H9 (cell line): Measurements from ENCODE around the gene CHST15. TPM values are rescaled to one million over a fixed set of nuclear protein-coding genes. Genes with fewer than 3 reads are reported as not detected.

ENCODE experiments used
- DNase-seq: peaks from one replicate; pipeline ENCODE4 v3.0.0-alpha.2; 2017
- H2AFZ ChIP-seq: one replicate; pipeline ENCODE4 v1.6.1; 2013; ENCODE audit warnings: mild to moderate bottlenecking, low read length, control low read depth, moderate library complexity
- H2AK5ac ChIP-seq: 2 replicates; pipeline ENCODE4 v1.6.1; 2013; ENCODE audit warnings: low read length, control low read depth, mixed read lengths; ENCODE audit not compliant: insufficient read length
- H2BK120ac ChIP-seq: one replicate; pipeline ENCODE4 v1.6.1; 2013; ENCODE audit warnings: low read depth, mild to moderate bottlenecking, low read length, control low read depth, inconsistent platforms; ENCODE audit not compliant: poor library complexity, severe bottlenecking
- H2BK12ac ChIP-seq: 2 replicates; pipeline ENCODE4 v1.6.1; 2013; ENCODE audit warnings: low read length, control low read depth, mixed read lengths, low read depth; ENCODE audit not compliant: insufficient read length
- H2BK15ac ChIP-seq: 2 replicates; pipeline ENCODE4 v1.6.1; 2013; ENCODE audit warnings: low read depth, low read length, control low read depth
- H2BK20ac ChIP-seq: one replicate; pipeline ENCODE4 v1.6.1; 2013; ENCODE audit warnings: low read depth, mild to moderate bottlenecking, low read length, control low read depth, inconsistent platforms; ENCODE audit not compliant: poor library complexity, severe bottlenecking
- H2BK5ac ChIP-seq: 2 replicates; pipeline ENCODE4 v1.6.1; 2013; ENCODE audit warnings: low read length, control low read depth, mixed read lengths; ENCODE audit not compliant: insufficient read length
- H3K14ac ChIP-seq: 2 replicates; pipeline ENCODE4 v1.6.1; 2013; ENCODE audit warnings: low read length, control low read depth; ENCODE audit not compliant: insufficient read depth
- H3K18ac ChIP-seq: 2 replicates; pipeline ENCODE4 v1.6.1; 2013; ENCODE audit warnings: low read depth, mild to moderate bottlenecking, mixed read lengths, low read length, control low read depth; ENCODE audit not compliant: insufficient read length
- H3K23ac ChIP-seq: 2 replicates; pipeline ENCODE4 v1.6.1; 2013; ENCODE audit warnings: low read length, control low read depth, mixed read lengths, low read depth; ENCODE audit not compliant: insufficient read length
- H3K23me2 ChIP-seq: 2 replicates; pipeline ENCODE4 v1.6.1; 2013; ENCODE audit warnings: low read depth, mild to moderate bottlenecking, mixed read lengths, low read length, control low read depth; ENCODE audit not compliant: insufficient read length, poor library complexity, severe bottlenecking
- H3K27ac ChIP-seq: 2 replicates; pipeline ENCODE4 v1.5.1; 2013; ENCODE audit warnings: low read length, control low read depth, mixed read lengths, low read depth; ENCODE audit not compliant: insufficient read length
- H3K27me3 ChIP-seq: 2 replicates; pipeline ENCODE4 v1.6.1; 2013; ENCODE audit warnings: low read length, control low read depth, inconsistent platforms; ENCODE audit not compliant: insufficient read depth
- H3K4ac ChIP-seq: 2 replicates; pipeline ENCODE4 v1.6.1; 2013; ENCODE audit warnings: low read depth, mild to moderate bottlenecking, control low read depth, inconsistent platforms, low read length, moderate library complexity
- H3K4me1 ChIP-seq: 2 replicates; pipeline ENCODE4 v1.6.1; 2013; ENCODE audit warnings: low read length, control low read depth, inconsistent platforms; ENCODE audit not compliant: insufficient read depth
- H3K4me2 ChIP-seq: 2 replicates; pipeline ENCODE4 v1.6.1; 2013; ENCODE audit warnings: low read length, control low read depth, mixed read lengths; ENCODE audit not compliant: insufficient read length, insufficient read depth
- H3K56ac ChIP-seq: 2 replicates; pipeline ENCODE4 v1.6.1; 2013; ENCODE audit warnings: low read depth, mild to moderate bottlenecking, mixed read lengths, low read length, control low read depth; ENCODE audit not compliant: insufficient read length
- H3K79me1 ChIP-seq: 2 replicates; pipeline ENCODE4 v1.6.1; 2013; ENCODE audit warnings: low read depth, mild to moderate bottlenecking, moderate library complexity, low read length, control low read depth, inconsistent platforms; ENCODE audit not compliant: insufficient read depth, poor library complexity, severe bottlenecking
- H3K79me2 ChIP-seq: 2 replicates; pipeline ENCODE4 v1.6.1; 2013; ENCODE audit warnings: low read length, control low read depth, inconsistent platforms; ENCODE audit not compliant: insufficient read depth
- H3K9ac ChIP-seq: 2 replicates; pipeline ENCODE4 v1.6.1; 2013; ENCODE audit warnings: low read length, control low read depth, mixed read lengths; ENCODE audit not compliant: insufficient read length; ENCODE audit errors: extremely low read depth
- H3K9me3 ChIP-seq: one replicate; pipeline ENCODE4 v1.6.1; 2013; ENCODE audit warnings: low read depth, low read length, inconsistent platforms; ENCODE audit not compliant: control insufficient read depth
- H3T11ph ChIP-seq: one replicate; pipeline ENCODE4 v1.6.1; 2013; ENCODE audit warnings: mild to moderate bottlenecking, low read length, control low read depth, inconsistent platforms
- H4K20me1 ChIP-seq: one replicate; pipeline ENCODE4 v1.6.1; 2013; ENCODE audit not compliant: control insufficient read depth, insufficient read length, insufficient read depth
- H4K5ac ChIP-seq: 2 replicates; pipeline ENCODE4 v1.6.1; 2013; ENCODE audit warnings: low read depth, mild to moderate bottlenecking, mixed read lengths, low read length, control low read depth; ENCODE audit not compliant: insufficient read length
- H4K8ac ChIP-seq: replicated peaks from 2 replicates; pipeline ENCODE4 v1.6.1; 2013; ENCODE audit warnings: low read length, control low read depth, mixed read lengths, low read depth; ENCODE audit not compliant: insufficient read length
- H4K91ac ChIP-seq: 2 replicates; pipeline ENCODE4 v1.6.1; 2013; ENCODE audit warnings: low read depth, mild to moderate bottlenecking, moderate library complexity, mixed read lengths, low read length, control low read depth; ENCODE audit not compliant: insufficient read length
- H3K27ac Mint-ChIP-seq, 3 experiments: 2 replicates in 2 of 3; 3 replicates in 1 of 3; pipeline ENCODE4 v1.8.0; 2020 to 2021; ENCODE audit warnings: mixed read lengths in 3 of 3, mild to moderate bottlenecking in 1 of 3, moderate library complexity in 1 of 3
- H3K27me3 Mint-ChIP-seq: 2 replicates; pipeline ENCODE4 v1.8.0; 2021; ENCODE audit warnings: low read depth, mild to moderate bottlenecking, moderate library complexity, mixed read lengths
- H3K36me3 Mint-ChIP-seq, 3 experiments: 2 replicates in 2 of 3; 3 replicates in 1 of 3; pipeline ENCODE4 v1.8.0; 2020 to 2021; ENCODE audit warnings: low read depth in 3 of 3, mixed read lengths in 3 of 3; ENCODE audit not compliant: insufficient read depth in 1 of 3
- H3K4me1 Mint-ChIP-seq, 2 experiments: 2 replicates each; pipeline ENCODE4 v1.8.0; 2020; ENCODE audit warnings: mixed read lengths in 2 of 2
- H3K4me3 Mint-ChIP-seq, 2 experiments: 2 replicates in 1 of 2; 3 replicates in 1 of 2; pipeline ENCODE4 v1.8.0; 2020 to 2021; ENCODE audit warnings: mild to moderate bottlenecking in 2 of 2, mixed read lengths in 2 of 2, moderate library complexity in 1 of 2
- H3K9me3 Mint-ChIP-seq, 2 experiments: 2 replicates in 1 of 2; 3 replicates in 1 of 2; pipeline ENCODE4 v1.8.0; 2020; ENCODE audit warnings: mild to moderate bottlenecking in 2 of 2, mixed read lengths in 2 of 2, moderate library complexity in 1 of 2
- CTCF ChIP-seq: fragments of 200-600 bp; sonication (generic); conservative IDR thresholded peaks from 3 replicates; pipeline ENCODE4 v1.8.0; 2021; ENCODE audit warnings: antibody characterized with exemption, mild to moderate bottlenecking
- WGBS: extraction: QIAGEN DNeasy Blood & Tissue Kit; methylation state at CpG from one replicate; pipeline ENCODE4 v1.1.7; 2013; ENCODE audit warnings: missing lambda C conversion rate, low lambda C conversion rate, mixed read lengths; ENCODE audit not compliant: insufficient read length; ENCODE audit errors: extremely low coverage; 5-methylcytosine and 5-hydroxymethylcytosine counted together
- total RNA-seq: library from RNA; stranded (reverse); gene quantifications from 2 replicates; pipeline ENCODE4 v1.2.1, GENCODE V29; 2021

The CHST15 gene
- total RNA-seq, 1 experiment from 2014 or later, result 8.7 TPM

GRCh38 chr10:124056337-124056980, 36.9 kb downstream of the CHST15 start:
- Histone ChIP-seq H3K79me1 (no peaks in the 10 kb centered on the region), H4K20me1 (no peaks in the 10 kb centered on the region), H3K14ac (peak overlapping the region; percentile 10; the same call in 1 of the 2 replicates), H3K27ac (no peak overlapping the region), H2BK12ac (no peak overlapping the region), H3K4me2 (no peak overlapping the region), H3K23ac (no peak overlapping the region), H3K79me2 (no peaks in the 10 kb centered on the region), H2BK20ac (no peak overlapping the region), H4K5ac (no peak overlapping the region), H3T11ph (no peak overlapping the region), H4K91ac (no peak overlapping the region), H4K8ac (no peak overlapping the region), H2AK5ac (no peak overlapping the region), H2BK120ac (no peak overlapping the region), H3K23me2 (no peaks in the 10 kb centered on the region), H2BK15ac (no peak overlapping the region; the same call in 1 of the 2 replicates), H3K9ac (no peak overlapping the region), H3K4me1 (peaks cover 4% of the 10 kb centered on the region; the same call in 1 of the 2 replicates), H2BK5ac (no peak overlapping the region), H3K56ac (no peak overlapping the region), H3K27me3 (no peaks in the 10 kb centered on the region), H3K9me3 (no peaks in the 10 kb centered on the region), H3K18ac (no peak overlapping the region), H3K4ac (no peak overlapping the region), H2AFZ (no peak overlapping the region)
- no peak for DNase-seq
- no peak for TF ChIP-seq CTCF
- Mint-ChIP-seq H3K4me1 (peaks cover 24 to 28% of the 10 kb centered on the region in 2 experiments), H3K36me3 (no peaks in the 10 kb centered on the region), H3K27ac (peak overlapping the region in 1 of 3 experiments; percentile 73; a peak in 2 of 7 replicates), H3K27me3 (no peaks in the 10 kb centered on the region), H3K4me3 (no peak overlapping the region), H3K9me3 (no peaks in the 10 kb centered on the region)
- WGBS, result no CpG with 5 or more reads among the region's 29 CpGs
